Peyer's patch (tissue), 4 donors: Measurements from ENCODE around the gene PDZD2.

Experiments
- POLR2A ChIP-seq, 2 donors: fragments of 450-650 bp; IDR thresholded peaks; one replicate each; pipeline ENCODE4 v1.5.1; 2017; ENCODE audit warnings: antibody characterized with exemption in 2 of 2, mild to moderate bottlenecking in 2 of 2, moderate library complexity in 2 of 2
- TF ChIP-seq, protein P1 (sequence below), 6 experiments: fragments of 450-650 bp in 4 of 6; fragments of 200-600 bp in 2 of 6; sonication (generic) in 1 of 6; IDR thresholded peaks; one replicate each; pipeline ENCODE4 v1.5.1; 2017 to 2019; ENCODE audit warnings: antibody characterized with exemption in 6 of 6, mild to moderate bottlenecking in 3 of 6, moderate library complexity in 1 of 6

DNA sequence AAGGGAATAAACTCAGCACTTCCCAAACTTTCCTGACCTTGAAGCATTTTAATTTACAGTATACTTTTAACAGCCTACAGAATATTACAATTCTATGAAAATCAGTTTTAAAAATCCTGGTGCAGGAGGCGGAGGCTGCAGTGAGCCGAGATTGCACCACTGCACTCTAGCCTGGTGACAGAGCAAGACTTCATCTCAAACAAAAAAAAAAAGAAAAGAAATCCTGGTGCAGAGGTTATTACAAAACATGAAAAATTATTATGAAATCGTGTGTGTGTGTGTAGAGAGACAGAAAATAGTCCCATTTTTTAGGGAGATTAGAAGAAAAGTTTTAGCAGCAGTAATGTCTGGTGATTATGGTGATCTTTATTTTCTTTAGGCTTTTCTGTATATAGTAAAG, 508.3 kb downstream of the PDZD2 start:
- TF ChIP-seq, protein P1, sequence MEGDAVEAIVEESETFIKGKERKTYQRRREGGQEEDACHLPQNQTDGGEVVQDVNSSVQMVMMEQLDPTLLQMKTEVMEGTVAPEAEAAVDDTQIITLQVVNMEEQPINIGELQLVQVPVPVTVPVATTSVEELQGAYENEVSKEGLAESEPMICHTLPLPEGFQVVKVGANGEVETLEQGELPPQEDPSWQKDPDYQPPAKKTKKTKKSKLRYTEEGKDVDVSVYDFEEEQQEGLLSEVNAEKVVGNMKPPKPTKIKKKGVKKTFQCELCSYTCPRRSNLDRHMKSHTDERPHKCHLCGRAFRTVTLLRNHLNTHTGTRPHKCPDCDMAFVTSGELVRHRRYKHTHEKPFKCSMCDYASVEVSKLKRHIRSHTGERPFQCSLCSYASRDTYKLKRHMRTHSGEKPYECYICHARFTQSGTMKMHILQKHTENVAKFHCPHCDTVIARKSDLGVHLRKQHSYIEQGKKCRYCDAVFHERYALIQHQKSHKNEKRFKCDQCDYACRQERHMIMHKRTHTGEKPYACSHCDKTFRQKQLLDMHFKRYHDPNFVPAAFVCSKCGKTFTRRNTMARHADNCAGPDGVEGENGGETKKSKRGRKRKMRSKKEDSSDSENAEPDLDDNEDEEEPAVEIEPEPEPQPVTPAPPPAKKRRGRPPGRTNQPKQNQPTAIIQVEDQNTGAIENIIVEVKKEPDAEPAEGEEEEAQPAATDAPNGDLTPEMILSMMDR (IDR thresholded peaks at IDR 0.05) = no peak
- no peak for TF ChIP-seq POLR2A (IDR thresholded peaks at IDR 0.05)
